ENCODE data around the gene ELP6. TPM values are rescaled to one million over a fixed set of nuclear protein-coding genes. Genes with fewer than 3 reads are reported as not detected.

The ELP6 gene
- total and polyA plus RNA-seq, 4 donors, result 18.8 to 21.4 (median 19.5) TPM

DNA sequence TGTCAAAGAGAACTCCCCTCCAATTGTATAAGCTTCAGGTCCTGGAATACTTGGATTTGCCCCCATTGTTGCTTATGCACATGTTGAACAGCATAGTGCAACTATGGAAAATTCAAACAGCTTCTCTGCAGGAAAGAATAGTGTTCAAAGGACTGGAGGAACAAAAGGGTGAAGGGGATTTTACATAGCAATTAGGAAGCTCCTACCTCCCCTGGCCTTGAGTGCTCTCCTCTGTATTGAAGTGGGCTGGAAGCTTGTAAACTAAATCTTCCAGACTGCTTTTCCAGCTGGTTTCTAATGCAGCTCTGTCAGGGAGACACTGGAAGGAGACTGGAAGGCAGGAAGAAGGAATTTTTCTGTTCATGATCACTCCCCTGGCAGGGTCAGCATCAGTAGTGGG lies 7.2 kb upstream of the ELP6 start:
- Histone ChIP-seq H3K4me3 (ENCODE audit: low read depth in 1 of 3, low read length in 3 of 3) (no peak overlapping the region), H3K9me3 (ENCODE audit: control insufficient read depth in 4 of 4, low read length in 3 of 4) (no peaks in the 10 kb centered on the region), H3K4me1 (ENCODE audit: control insufficient read depth in 4 of 4, insufficient read depth in 4 of 4, low read length in 3 of 4) (peaks cover 0 to 6% (median 3%) of the 10 kb centered on the region in 4 donors), H3K9ac (ENCODE audit: low read depth in 1 of 2, low read length in 2 of 2) (no peak overlapping the region), H3K36me3 (ENCODE audit: control insufficient read depth in 4 of 4, insufficient read depth in 3 of 4, low read depth in 1 of 4, low read length in 3 of 4) (no peaks in the 10 kb centered on the region), H3K27ac (ENCODE audit: low read depth in 1 of 2, low read length in 2 of 2) (no peak overlapping the region), H3K27me3 (ENCODE audit: control insufficient read depth in 4 of 4, insufficient read depth in 4 of 4, low read length in 3 of 4) (no peaks in the 10 kb centered on the region)
- DNase-seq (ENCODE audit: low spot score), result no peak
- TF ChIP-seq, protein P1, sequence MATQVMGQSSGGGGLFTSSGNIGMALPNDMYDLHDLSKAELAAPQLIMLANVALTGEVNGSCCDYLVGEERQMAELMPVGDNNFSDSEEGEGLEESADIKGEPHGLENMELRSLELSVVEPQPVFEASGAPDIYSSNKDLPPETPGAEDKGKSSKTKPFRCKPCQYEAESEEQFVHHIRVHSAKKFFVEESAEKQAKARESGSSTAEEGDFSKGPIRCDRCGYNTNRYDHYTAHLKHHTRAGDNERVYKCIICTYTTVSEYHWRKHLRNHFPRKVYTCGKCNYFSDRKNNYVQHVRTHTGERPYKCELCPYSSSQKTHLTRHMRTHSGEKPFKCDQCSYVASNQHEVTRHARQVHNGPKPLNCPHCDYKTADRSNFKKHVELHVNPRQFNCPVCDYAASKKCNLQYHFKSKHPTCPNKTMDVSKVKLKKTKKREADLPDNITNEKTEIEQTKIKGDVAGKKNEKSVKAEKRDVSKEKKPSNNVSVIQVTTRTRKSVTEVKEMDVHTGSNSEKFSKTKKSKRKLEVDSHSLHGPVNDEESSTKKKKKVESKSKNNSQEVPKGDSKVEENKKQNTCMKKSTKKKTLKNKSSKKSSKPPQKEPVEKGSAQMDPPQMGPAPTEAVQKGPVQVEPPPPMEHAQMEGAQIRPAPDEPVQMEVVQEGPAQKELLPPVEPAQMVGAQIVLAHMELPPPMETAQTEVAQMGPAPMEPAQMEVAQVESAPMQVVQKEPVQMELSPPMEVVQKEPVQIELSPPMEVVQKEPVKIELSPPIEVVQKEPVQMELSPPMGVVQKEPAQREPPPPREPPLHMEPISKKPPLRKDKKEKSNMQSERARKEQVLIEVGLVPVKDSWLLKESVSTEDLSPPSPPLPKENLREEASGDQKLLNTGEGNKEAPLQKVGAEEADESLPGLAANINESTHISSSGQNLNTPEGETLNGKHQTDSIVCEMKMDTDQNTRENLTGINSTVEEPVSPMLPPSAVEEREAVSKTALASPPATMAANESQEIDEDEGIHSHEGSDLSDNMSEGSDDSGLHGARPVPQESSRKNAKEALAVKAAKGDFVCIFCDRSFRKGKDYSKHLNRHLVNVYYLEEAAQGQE (IDR thresholded peaks at IDR 0.05), result no peak
- TF ChIP-seq HNF4G (IDR thresholded peaks at IDR 0.05) (no peak), RXRA (IDR thresholded peaks at IDR 0.05) (no peak), HNF4A (conservative IDR thresholded peaks at IDR 0.05) (no peak)

DNA sequence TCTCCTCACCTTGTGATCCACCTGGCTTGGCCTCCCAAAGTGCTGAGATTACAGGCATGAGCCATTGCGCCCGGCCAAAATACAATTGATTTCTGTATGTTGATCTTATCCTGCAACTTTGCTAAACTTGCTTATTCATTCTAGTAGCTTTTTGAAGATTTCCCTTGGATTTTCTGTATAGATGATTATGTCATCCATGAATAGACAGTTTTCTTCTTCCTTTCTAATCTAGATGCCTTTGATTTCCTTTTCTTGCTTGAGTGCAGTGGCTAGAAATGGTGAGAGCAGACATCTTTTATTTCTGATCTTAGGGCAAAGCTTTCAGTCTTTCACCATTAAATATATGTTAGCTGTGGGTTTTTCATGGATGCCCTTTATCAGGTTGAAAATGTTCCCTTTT lies 4.4 kb upstream of the ELP6 start:
- H3K27me3 ChIP-seq (ENCODE audit: control insufficient read depth in 4 of 4, insufficient read depth in 4 of 4, low read length in 3 of 4), result no peaks in the 10 kb centered on the region
- WGBS, result 70% methylated on average over 2 of the region's 2 CpGs
- peaks cover 3 to 24% (median 13%) of the 10 kb centered on the region in 4 donors for H3K4me1 ChIP-seq (ENCODE audit: control insufficient read depth in 4 of 4, insufficient read depth in 4 of 4, low read length in 3 of 4)

More for the DNA sequence above, 4.4 kb upstream of the ELP6 start:
- no peak overlapping the region for H3K4me3 ChIP-seq (ENCODE audit: low read depth in 1 of 3, low read length in 3 of 3)
- no peaks in the 10 kb centered on the region for H3K9me3 ChIP-seq (ENCODE audit: control insufficient read depth in 4 of 4, low read length in 3 of 4)
- H3K9ac ChIP-seq (ENCODE audit: low read depth in 1 of 2, low read length in 2 of 2), result no peak overlapping the region
- DNase-seq (ENCODE audit: low spot score), result no peak
- no peak overlapping the region for H3K27ac ChIP-seq (ENCODE audit: low read depth in 1 of 2, low read length in 2 of 2)
- no peak for TF ChIP-seq HNF4G (IDR thresholded peaks at IDR 0.05)
- no peak for TF ChIP-seq GABPA (IDR thresholded peaks at IDR 0.05 in 1 of 2, conservative IDR thresholded peaks at IDR 0.05 in 1 of 2)
- no peak for TF ChIP-seq TAF1 (conservative IDR thresholded peaks at IDR 0.05)
- no peak for TF ChIP-seq RAD21 (IDR thresholded peaks at IDR 0.05)
- TF ChIP-seq, protein P1 (IDR thresholded peaks at IDR 0.05), result no peak
- TF ChIP-seq EGR1 (IDR thresholded peaks at IDR 0.05; ENCODE audit: low read depth in 2 of 2), result no peak
- TF ChIP-seq, protein P2, sequence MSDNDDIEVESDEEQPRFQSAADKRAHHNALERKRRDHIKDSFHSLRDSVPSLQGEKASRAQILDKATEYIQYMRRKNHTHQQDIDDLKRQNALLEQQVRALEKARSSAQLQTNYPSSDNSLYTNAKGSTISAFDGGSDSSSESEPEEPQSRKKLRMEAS (IDR thresholded peaks at IDR 0.05), result no peak
- no peak for TF ChIP-seq NR2F2 (IDR thresholded peaks at IDR 0.05)
- TF ChIP-seq RXRA (IDR thresholded peaks at IDR 0.05), result no peak
- TF ChIP-seq YY1 (IDR thresholded peaks at IDR 0.05), result no peak
- TF ChIP-seq HNF4A (conservative IDR thresholded peaks at IDR 0.05), result no peak
- no peak for TF ChIP-seq JUND (IDR thresholded peaks at IDR 0.05)
- TF ChIP-seq, protein P3, sequence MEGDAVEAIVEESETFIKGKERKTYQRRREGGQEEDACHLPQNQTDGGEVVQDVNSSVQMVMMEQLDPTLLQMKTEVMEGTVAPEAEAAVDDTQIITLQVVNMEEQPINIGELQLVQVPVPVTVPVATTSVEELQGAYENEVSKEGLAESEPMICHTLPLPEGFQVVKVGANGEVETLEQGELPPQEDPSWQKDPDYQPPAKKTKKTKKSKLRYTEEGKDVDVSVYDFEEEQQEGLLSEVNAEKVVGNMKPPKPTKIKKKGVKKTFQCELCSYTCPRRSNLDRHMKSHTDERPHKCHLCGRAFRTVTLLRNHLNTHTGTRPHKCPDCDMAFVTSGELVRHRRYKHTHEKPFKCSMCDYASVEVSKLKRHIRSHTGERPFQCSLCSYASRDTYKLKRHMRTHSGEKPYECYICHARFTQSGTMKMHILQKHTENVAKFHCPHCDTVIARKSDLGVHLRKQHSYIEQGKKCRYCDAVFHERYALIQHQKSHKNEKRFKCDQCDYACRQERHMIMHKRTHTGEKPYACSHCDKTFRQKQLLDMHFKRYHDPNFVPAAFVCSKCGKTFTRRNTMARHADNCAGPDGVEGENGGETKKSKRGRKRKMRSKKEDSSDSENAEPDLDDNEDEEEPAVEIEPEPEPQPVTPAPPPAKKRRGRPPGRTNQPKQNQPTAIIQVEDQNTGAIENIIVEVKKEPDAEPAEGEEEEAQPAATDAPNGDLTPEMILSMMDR (IDR thresholded peaks at IDR 0.05; ENCODE audit: low read depth, low read length, missing input control), result no peak
- no peak for TF ChIP-seq FOXA2 (IDR thresholded peaks at IDR 0.05)
- TF ChIP-seq, protein P4, sequence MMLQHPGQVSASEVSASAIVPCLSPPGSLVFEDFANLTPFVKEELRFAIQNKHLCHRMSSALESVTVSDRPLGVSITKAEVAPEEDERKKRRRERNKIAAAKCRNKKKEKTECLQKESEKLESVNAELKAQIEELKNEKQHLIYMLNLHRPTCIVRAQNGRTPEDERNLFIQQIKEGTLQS (IDR thresholded peaks at IDR 0.05), result no peak
- no peaks in the 10 kb centered on the region for H3K36me3 ChIP-seq (ENCODE audit: control insufficient read depth in 4 of 4, insufficient read depth in 3 of 4, low read depth in 1 of 4, low read length in 3 of 4)

All from liver (tissue), 9 donors.